HG03378 (cell line): ENCODE measurements around the gene DYNLL1.
"Not testable (repeated sequence)": the region's sequence is repeated elsewhere in the genome, so short reads cannot be mapped to it uniquely, and the experiment has no call there.

Experiments
- ATAC-seq: cut with Tn5 transposase; IDR thresholded peaks from one replicate; pipeline ENCODE4 v1.9.1; 2021; ENCODE audit warnings: mild to moderate bottlenecking, moderate library complexity; ENCODE audit not compliant: unreplicated experiment

Gene DYNLL1

GRCh38 chr12:120495731-120496412, at the start of gene DYNLL1:
DYNLL1 (plus strand) TSS chr12:120496113; CDS start chr12:120496422, 309 bp downstream.
- peak; percentile 83 for ATAC-seq

GRCh38 chr12:120446844-120447178, 49.1 kb upstream of the DYNLL1 start:
- not testable (repeated sequence) for ATAC-seq

- ATAC-seq = no peak
Observed at GRCh38 chr12:120447992-120448391, 47.9 kb upstream of the DYNLL1 start.

- ATAC-seq = not testable (repeated sequence)
Observed at GRCh38 chr12:120452524-120452923, 43.4 kb upstream of the DYNLL1 start.

GRCh38 chr12:120453060-120453750, 42.7 kb upstream of the DYNLL1 start:
- no peak for ATAC-seq

- no peak for ATAC-seq
Observed at GRCh38 chr12:120453977-120454376, 41.9 kb upstream of the DYNLL1 start.

- ATAC-seq = no peak
Observed at GRCh38 chr12:120455302-120455701, 40.6 kb upstream of the DYNLL1 start.

GRCh38 chr12:120457133-120457532, 38.8 kb upstream of the DYNLL1 start:
- no peak for ATAC-seq

- ATAC-seq = no peak
Observed at GRCh38 chr12:120460157-120460556, 35.8 kb upstream of the DYNLL1 start.

- ATAC-seq = no peak
Observed at GRCh38 chr12:120462099-120462640, 33.7 kb upstream of the DYNLL1 start.

GRCh38 chr12:120463712-120464111, 32.2 kb upstream of the DYNLL1 start:
- ATAC-seq = no peak

- ATAC-seq = no peak
Observed at GRCh38 chr12:120465756-120466155, 30.2 kb upstream of the DYNLL1 start.

- no peak for ATAC-seq
Observed at GRCh38 chr12:120466560-120467315, 29.2 kb upstream of the DYNLL1 start.

GRCh38 chr12:120467439-120467838, 28.5 kb upstream of the DYNLL1 start:
- ATAC-seq = no peak

- ATAC-seq = no peak
Observed at GRCh38 chr12:120468325-120468820, 27.5 kb upstream of the DYNLL1 start.

GRCh38 chr12:120468821-120469449, 27.0 kb upstream of the DYNLL1 start:
- no peak for ATAC-seq

GRCh38 chr12:120469450-120470149, 26.3 kb upstream of the DYNLL1 start, which contains the start of gene SRSF9:
SRSF9 (minus strand) TSS chr12:120469748; CDS start chr12:120469609, 139 bp downstream.
- ATAC-seq = peak; percentile 80

- ATAC-seq = peak; percentile 20
Observed at GRCh38 chr12:120470150-120470784, 25.6 kb upstream of the DYNLL1 start.

- ATAC-seq = no peak
Observed at GRCh38 chr12:120472521-120472920, 23.4 kb upstream of the DYNLL1 start.
